ENCODE results near the gene CXorf66. TPM values are rescaled to one million over a fixed set of nuclear protein-coding genes. Genes with fewer than 3 reads are reported as not detected.

The CXorf66 gene
- total and polyA plus RNA-seq, 2 of the 8 experiments (the other 6 are each of a cell fraction or from before 2014, with no cell fraction given) = not detected

DNA sequence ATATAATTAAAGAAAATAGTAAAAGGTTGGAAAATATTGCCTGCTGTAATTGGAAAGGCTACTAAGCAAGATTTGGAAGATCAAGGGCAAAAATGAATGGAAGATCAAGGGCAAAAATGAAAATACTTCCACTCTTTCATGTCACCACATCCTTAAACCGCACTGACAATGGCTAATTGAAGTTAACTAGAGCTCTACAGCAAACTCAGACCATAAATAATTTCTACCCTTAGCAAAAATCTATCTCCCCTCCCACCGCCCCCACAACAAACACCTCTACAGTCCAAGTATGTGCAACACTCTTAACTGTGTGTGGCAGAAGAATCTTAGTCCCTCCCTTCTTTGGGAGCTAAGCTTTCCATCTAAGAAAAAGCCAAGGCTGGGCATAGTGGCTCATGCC lies 59.6 kb downstream of the CXorf66 start:
- no peak overlapping the region for H4K91ac ChIP-seq (replicated peaks; ENCODE audit: insufficient read length, low read length)
- H2BK5ac ChIP-seq (ENCODE audit: low read depth, low read length) = no peak overlapping the region
- H3K4me3 ChIP-seq (ENCODE audit: extremely low read depth in 1 of 4, insufficient read depth in 2 of 4, low read depth in 3 of 4, low read length in 4 of 4) = no peak overlapping the region
- no peak overlapping the region for H3K23ac ChIP-seq (ENCODE audit: insufficient read length)
- H2AFZ ChIP-seq (ENCODE audit: low read length) = no peak overlapping the region
- H3K23me2 ChIP-seq (ENCODE audit: low read depth, low read length) = no peaks in the 10 kb centered on the region
- no peak overlapping the region for H3K27ac ChIP-seq (ENCODE audit: low read depth, low read length)
- H3K18ac ChIP-seq (ENCODE audit: extremely low read depth, low read length) = no peak overlapping the region
- H2BK12ac ChIP-seq (ENCODE audit: low read depth, low read length) = no peak overlapping the region
- H3K36me3 ChIP-seq (ENCODE audit: control insufficient read depth in 2 of 4, insufficient read depth in 4 of 4, low read length in 3 of 4) = no peaks in the 10 kb centered on the region
- TF ChIP-seq CEBPB (IDR thresholded peaks at IDR 0.05; ENCODE audit: low read depth, low read length) (no peak), HDAC6 (IDR thresholded peaks at IDR 0.05; ENCODE audit: low read depth, low read length) (no peak)
- TF ChIP-seq, protein P1, sequence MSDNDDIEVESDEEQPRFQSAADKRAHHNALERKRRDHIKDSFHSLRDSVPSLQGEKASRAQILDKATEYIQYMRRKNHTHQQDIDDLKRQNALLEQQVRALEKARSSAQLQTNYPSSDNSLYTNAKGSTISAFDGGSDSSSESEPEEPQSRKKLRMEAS (IDR thresholded peaks at IDR 0.05) = no peak
- H2BK20ac ChIP-seq (ENCODE audit: low read length) = no peak overlapping the region
- DNase-seq (ENCODE audit: low read depth in 1 of 2, low spot score in 2 of 2) = no peak
- no peaks in the 10 kb centered on the region for H3K9me3 ChIP-seq (ENCODE audit: insufficient read depth in 2 of 2, low read depth in 1 of 2, low read length in 1 of 2)
- H3K4ac ChIP-seq (replicated peaks; ENCODE audit: insufficient read length, low read depth, low read length) = no peak overlapping the region
- no peak overlapping the region for H3K14ac ChIP-seq (ENCODE audit: insufficient read length)
- no peak overlapping the region for H3K4me2 ChIP-seq (ENCODE audit: insufficient read depth in 1 of 2, low read depth in 2 of 2, low read length in 2 of 2)
- no peak overlapping the region for H4K5ac ChIP-seq (ENCODE audit: insufficient read length, low read depth, low read length)
- H2AK5ac ChIP-seq (ENCODE audit: low read depth, low read length) = no peak overlapping the region
- no peak overlapping the region for H3K56ac ChIP-seq (replicated peaks; ENCODE audit: insufficient read length, low read depth, low read length)
- no peaks in the 10 kb centered on the region for H3K27me3 ChIP-seq (replicated peaks in 1 of 4; ENCODE audit: control insufficient read depth in 3 of 4, extremely low read depth in 1 of 4, insufficient read depth in 3 of 4, low read length in 3 of 4)
- H3K4me1 ChIP-seq (replicated peaks in 1 of 4; ENCODE audit: control insufficient read depth in 3 of 4, insufficient read depth in 4 of 4, low read length in 3 of 4) = peaks cover 0 to 2% (median 0%) of the 10 kb centered on the region in 4 experiments; a peak in 1 of 7 replicates
- ChIA-PET CTCF (ENCODE audit: partially characterized antibody) (interaction anchor here (0.6 to 0.7 kb wide), 3 partner anchors 14 to 1252 kb away, joined by 3 read pairs; no protein-coding TSS in a partner anchor), POLR2A (ENCODE audit: partially characterized antibody) (interaction anchor here (0.5 to 0.9 kb wide), 2 partner anchors 9 to 25 kb away, joined by 3 read pairs; no protein-coding TSS in a partner anchor)
- H2BK15ac ChIP-seq (ENCODE audit: low read length) = no peak overlapping the region
- H2BK120ac ChIP-seq (replicated peaks; ENCODE audit: low read depth, low read length) = no peak overlapping the region
- FAIRE-seq = no peak
- peaks cover 0 to 51% of the 10 kb centered on the region in 2 experiments; a peak in 2 of 4 replicates for H3K79me2 ChIP-seq (ENCODE audit: control insufficient read depth in 1 of 2, insufficient read depth in 2 of 2, low read length in 2 of 2)
- no peak overlapping the region for H4K8ac ChIP-seq (ENCODE audit: extremely low read depth, insufficient read depth, low read length)
- peaks cover 0 to 2% of the 10 kb centered on the region in 2 experiments for H4K20me1 ChIP-seq (replicated peaks in 1 of 2; ENCODE audit: control insufficient read depth in 1 of 2, insufficient read depth in 2 of 2, low read length in 2 of 2)
- H3K9ac ChIP-seq (replicated peaks in 1 of 4; ENCODE audit: extremely low read depth in 1 of 4, low read depth in 3 of 4, low read length in 3 of 4) = no peak overlapping the region
- WGBS, 2 experiments (ENCODE audit: extremely low coverage in 1 of 2, insufficient coverage in 1 of 2, insufficient read length in 1 of 2, insufficient replicate concordance in 2 of 2, low coverage in 1 of 2, low lambda C conversion rate in 2 of 2, missing lambda C conversion rate in 1 of 2) = 86% methylated on average over 2 of the region's 2 CpGs; no CpG with 5 or more reads in 1 of the 2 experiments
- H3K79me1 ChIP-seq (ENCODE audit: low read depth, low read length) = no peaks in the 10 kb centered on the region; the same call in 1 of the 2 replicates

MicroRNAs within 50 kb of the gene (microRNA counts, 767-probe panel; counts per million panel counts)
- 879 counts per million, percentile 95 among the panel's probes with 10 or more counts for microRNA hsa-miR-505-3p

Small RNA genes lying within 50 kb of the gene (microRNA-seq; reads per million reads assigned to microRNA genes)
- 55.2 to 92.2 reads per million in 2 experiments for gene MIR505 (ENCODE audit: borderline microRNAs expressed in 2 of 2, borderline number of aligned reads in 2 of 2, borderline replicate concordance in 1 of 2)

Small RNA genes lying within 50 kb of the gene (small RNA-seq; reads per million reads assigned to genes)
- gene MIR505 (ENCODE audit: insufficient read depth) = 269 reads per million, percentile 98 among the genes with 10 or more reads in this experiment
- not detected for gene RF00425 (ENCODE audit: insufficient read depth)

Other genes starting within 250 kb of the CXorf66 start
- 41.6 and 52.1 TPM in 2 replicates for gene ATP11C, start 32.5 kb downstream of the CXorf66 start, total RNA-seq (2021; fragmentation: NEBNext Ultra II Directional; extraction: Animal tissue kit (Norgen Biotek cat#: 25700))
- 7.1 and 14.7 TPM in 2 replicates for gene ATP11C, start 32.5 kb downstream of the CXorf66 start, polyA plus RNA-seq (2011; rRNA removed)

Measured in H1 (cell line).